CD4-positive, alpha-beta T cell treated with Interleukin-21 for 1 hour (primary cell): ENCODE results near the gene UBE2D3.

Experiments
- DNase-seq: peaks from one replicate; pipeline ENCODE4 v3.0.0-alpha.2; 2020

UBE2D3 gene

DNA sequence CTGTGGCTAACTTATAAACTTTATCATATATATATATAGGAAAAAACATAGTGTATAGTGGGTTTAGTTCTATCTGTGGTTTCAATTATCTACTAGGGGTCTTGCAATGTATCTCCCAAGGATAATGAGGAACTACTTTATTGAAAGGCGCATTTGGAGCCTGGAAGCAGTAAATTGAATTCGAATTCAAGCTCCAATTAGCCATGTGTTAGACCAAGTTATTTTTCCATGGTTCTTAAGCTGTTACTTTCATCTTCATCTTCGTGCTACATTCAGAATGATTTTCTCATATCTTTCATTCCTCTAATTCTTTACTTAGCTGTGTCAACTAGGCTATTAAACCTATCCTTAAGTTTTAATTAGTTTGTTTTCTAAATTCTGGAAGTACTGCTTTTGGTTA, 39.4 kb downstream of the UBE2D3 start:
- no peak for DNase-seq

DNA sequence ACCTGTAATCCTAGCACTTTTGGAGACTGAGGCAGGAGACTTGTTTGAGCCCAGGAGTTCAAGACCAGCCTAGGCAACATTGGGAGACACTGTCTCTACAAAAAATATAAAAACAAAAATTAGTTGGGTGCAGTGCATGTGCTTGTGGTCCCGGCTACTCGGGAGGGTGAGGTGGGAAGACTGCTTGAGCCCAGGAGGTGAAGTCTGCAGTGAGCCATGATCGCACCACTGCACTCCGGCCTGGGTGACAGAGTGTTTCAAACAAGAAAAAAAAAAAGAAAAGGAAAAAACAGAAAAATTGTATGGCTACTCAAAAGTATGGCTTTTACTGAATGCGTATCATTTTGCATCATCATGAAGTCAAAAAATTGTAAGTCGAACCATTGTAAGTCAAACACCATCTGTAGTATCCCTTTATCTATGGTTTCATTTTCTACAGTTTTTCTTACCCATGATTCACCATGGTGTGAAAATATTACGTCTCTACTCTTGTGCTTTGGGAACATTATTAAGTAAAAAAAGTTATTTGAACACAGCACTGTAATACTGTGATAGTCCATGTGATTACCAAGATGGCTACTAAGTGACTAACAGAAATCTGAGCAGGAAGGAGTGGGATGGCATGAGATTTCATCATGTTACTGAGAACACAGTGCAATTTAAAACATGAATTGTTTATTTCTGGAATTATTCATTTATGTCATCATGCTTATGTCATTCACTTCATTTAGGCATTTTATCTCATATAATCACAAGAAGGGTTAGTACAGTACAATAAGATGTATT, 40.1 kb downstream of the UBE2D3 start:
- DNase-seq: no peak

DNA sequence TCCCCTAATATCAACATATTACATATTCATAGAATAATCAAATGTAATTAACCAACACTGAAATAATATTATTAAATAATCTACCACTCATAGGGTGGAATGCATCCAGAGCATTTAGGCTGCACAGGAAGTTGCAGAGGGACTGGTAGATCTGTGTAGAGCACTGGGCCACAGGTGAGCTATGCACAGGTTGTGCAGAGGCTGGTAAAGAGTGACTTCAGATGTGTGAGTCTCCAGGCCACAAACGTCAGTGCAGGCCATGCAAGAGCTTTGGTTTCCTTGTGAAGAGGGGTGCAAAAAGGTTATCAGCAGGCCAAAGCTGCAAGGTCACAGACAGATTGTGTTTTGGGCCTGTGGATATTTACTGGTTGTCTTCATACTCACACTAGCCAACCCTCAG, 41.1 kb downstream of the UBE2D3 start:
- no peak for DNase-seq

DNA sequence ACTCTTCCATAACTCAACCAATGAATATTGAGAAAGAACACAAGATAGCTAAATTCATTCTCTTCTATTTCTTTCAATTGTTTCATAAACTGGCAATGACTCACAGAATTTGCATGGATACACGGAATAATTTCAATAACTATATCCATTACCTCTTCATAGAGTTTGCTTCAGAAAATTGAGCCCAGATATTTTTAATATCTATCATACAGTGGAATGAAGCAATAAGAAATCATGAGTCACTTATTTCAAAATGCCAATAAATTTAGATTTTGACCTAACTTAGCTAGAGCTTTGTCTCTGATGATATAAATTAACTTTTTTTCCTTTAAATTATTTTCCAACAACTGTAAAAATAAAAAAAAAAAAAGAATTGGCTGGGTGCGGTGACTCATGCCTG, 44.3 kb downstream of the UBE2D3 start:
- no peak for DNase-seq

DNA sequence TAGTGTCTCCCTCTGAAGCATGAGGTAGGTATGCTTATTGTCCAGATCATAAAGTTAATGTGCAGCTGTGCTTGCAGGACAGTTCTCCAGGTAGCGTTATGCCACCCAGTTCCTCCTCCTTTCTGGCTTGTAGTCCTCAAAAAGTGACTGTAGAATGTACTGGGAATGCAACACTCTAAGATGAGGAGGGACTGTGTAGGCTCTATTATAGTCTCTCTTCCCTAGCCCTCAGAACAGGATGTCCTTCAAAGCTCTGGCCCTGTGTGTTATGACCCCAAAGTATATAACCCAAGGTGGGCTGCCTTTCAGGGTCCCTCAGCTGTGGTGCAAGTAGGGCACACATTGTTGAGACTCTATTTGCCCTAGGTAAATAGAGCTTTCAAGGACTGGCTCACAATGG, 45.8 kb downstream of the UBE2D3 start:
- DNase-seq: no peak

DNA sequence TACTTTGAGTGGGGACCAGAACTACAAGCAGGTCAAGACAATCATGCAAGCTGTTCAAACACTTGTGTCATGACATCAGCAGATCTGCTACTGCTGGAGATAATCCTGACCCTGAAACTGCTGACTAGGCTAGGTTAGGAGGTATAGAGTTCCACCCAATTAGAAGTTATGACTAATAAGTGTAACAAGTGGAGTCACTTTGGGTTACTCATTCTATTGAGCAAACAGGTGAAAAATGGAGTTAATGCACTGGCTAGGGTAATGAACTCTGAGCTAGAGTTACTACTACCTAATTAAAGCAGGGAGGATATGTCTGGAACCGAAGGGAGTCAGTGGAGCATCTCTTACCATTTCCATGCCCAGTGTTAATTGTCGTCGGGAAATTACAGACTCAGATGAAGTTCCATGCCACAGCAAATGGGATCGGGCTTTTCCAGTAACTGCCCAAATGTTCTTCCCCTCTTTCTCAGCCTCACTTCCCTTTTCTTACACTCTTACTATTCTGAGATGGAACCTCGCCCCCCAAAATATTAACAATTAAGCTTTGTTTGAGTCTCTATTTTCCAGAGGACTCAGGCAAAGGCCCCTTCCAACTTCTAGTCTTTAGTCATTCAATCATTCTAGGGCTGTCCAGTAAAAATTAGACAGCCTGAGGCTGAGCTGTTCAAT, 46.7 kb downstream of the UBE2D3 start:
- no peak for DNase-seq

DNA sequence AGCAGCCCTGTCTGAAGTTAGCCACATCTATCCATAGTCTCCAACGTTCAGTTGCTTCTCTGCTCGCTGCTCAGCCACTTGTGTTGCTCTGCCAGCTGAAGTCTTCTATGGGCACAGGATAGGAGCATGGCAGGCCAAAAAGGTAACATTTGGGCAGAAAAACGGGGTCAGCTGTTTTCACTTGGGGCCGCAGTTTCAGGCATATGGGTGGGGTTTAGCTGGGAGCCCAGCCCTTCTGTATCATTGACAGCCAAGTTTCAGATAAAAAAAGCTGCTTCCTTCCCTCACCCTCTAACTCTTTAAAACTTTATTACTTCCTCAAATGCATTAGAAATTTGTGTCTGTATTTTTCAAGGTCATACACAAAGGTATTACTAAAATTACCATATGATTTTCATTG, 48.1 kb downstream of the UBE2D3 start:
- DNase-seq: no peak

DNA sequence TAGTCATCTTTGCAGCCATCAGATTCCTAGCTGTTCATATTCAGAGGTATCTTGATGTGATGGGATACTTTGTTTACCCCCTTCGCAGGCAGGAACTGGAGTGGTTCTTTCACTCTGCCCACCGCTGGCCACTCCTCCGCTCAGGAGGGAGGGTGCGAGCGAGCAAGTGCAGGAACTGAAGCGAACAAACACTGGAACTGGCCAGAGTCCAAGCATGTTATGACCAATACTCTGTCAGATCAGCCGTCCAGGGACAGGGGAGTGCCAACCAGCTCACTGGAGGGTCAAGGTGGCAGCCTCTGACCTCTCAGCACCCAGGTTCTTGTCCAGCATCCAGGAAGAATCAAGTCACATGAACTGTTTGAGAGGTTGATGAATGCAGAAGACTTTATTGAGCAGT, 48.6 kb downstream of the UBE2D3 start:
- DNase-seq: no peak

DNA sequence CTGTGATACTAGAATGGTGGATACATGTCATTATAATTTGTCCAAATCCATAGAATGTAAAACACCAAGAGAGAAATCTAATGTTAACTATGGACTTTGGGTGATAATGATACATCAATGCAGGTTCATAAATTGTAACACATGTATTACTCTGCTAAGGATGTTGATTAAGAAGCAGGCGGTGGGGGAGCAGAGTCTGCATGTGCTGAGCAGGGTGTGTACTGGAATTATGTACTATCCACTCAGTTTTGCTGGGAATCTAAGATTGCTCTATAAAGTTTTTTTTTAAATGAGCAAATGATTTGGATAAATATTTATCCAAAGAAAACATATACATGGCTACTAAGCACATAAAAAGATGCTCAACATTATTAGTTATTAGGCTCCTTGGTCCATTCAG, 51.5 kb downstream of the UBE2D3 start:
- DNase-seq: no peak

DNA sequence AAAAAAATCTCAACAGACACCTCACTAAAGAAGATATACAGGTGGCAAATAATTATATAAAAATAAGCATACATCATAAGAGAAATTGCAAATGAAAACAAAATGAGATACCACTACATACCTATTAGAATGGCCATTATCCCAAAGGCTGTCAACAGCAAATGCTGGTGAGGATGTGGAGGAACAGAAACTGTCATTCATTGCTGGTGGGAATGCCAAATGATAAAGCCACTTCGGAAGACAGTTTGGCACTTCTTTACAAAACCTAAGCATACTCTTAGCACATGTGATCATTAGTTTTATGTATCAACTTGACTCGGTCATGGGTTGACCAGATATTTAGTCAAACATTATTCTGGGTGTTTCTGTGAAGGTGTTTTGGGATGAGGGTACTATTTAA, 53.1 kb downstream of the UBE2D3 start:
- no peak for DNase-seq

DNA sequence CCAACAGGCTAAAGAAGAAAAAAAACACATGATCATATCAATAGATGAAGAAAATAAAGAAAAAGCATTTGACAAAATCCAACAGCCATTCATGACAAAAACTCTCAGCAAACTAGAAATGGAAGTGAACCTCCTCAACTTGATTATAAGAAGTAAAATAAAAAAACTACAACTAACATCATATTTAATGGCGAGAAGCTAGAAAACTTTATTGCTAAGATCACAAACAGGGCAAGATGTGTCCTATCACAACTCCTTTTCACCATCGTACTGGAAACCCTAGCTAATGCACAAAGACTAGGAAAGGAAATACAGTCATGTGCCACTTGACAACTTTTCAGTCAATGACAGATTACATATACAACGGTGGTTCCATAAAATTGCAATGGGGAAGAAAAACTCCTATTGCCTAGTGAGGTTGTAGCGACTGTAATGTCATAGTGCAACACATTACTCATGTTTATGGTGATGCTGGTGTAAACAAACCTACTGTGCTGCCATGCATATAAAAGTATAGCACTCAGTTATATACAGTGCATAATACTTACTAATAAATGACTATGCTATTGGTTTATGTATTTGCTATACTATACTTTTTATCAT, 54.5 kb downstream of the UBE2D3 start:
- DNase-seq: no peak

DNA sequence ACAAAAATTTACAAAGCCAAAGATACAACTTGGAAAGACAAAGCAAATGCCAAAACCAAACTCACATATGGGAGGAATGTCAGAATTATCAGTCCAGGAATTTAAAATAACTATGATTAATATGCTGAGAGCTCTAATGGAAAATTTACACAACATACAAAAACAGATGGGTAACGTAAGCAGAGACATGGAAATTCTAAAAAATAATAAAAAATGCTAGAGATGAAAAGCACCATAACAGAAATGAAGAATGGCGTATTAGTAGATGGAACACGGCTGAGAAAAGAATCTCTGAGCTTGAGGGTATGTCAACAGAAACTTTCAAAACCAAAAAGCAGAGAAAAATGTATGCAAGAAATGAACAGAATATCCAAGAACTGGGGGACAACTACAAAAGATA, 62.5 kb downstream of the UBE2D3 start:
- no peak for DNase-seq

DNA sequence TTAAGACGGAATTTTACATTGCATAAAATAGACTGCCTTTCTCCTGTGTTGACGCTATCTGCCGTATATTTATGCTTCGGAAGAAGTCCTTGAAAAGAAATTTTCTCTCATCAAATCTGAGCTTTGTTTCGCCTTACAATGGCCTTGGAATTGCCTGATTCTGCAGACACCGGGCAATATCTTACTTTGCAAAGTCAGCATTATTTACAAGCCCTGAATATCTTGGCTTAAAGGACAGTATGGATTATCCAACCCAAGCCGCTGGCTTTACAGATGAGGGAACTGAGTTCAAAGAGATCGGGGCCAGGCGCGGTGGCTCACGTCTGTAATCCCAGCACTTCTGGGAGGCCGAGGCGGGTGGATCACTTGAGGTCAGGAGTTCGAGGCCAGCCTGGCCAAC, 65.4 kb downstream of the UBE2D3 start:
- no peak for DNase-seq

DNA sequence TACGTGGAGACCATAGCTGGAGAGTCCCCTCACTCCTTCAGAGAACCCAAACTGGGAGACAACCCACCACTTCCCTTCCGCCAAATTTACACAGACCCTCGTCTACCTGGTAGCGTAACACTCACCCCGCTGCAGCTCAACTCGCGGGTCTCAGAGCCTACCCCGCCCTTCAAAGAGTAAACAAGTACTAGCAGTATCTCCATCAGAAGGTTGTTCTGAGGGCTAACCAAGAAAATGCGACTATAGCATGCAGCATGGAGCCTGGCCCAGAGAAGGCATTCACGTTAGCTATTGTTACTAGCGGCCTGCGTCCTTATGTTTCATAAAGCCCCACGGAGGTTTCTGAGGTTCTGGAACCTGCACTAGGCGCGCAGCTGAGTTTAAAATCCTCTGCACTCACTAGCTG, 66.1 kb downstream of the UBE2D3 start:
- peak; percentile 26 for DNase-seq

DNA sequence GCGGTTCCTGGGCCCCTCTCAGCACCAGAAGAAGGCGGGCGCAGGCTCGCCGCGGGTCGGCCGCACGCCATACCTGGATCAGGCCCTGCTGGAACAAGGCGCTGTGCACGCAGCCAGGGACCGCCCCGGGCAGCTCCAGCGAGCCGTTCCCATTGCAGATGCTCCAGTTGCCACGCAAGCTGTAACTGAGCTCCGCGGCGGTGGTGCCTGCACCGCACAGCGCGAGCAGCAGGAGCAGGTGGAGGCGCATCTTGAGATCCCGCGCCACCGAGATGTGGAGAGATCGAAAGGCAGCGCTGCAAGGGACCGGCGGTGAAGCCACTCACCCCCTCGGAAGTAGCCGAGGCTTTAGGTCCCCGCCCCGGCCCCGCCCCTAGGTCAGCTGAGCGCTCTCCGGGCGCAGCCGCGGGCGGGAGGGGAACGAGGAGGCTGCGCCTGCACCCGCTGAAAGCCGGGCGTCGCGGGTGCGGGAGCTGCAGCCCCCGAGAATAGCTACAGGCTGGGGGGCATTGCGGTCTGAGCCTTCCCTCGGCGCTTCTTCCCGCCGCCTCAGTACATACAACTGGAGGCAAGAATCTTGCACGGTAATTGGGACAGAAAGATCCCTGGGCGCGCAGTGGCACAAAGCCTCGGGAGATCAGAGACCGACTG, 66.6 kb downstream of the UBE2D3 start, which contains the start of gene MANBA:
MANBA (minus strand) TSS at position 324 of the 651 bp plus-strand sequence; CDS start at position 250, 74 bp downstream.
- DNase-seq: peak; percentile 83

DNA sequence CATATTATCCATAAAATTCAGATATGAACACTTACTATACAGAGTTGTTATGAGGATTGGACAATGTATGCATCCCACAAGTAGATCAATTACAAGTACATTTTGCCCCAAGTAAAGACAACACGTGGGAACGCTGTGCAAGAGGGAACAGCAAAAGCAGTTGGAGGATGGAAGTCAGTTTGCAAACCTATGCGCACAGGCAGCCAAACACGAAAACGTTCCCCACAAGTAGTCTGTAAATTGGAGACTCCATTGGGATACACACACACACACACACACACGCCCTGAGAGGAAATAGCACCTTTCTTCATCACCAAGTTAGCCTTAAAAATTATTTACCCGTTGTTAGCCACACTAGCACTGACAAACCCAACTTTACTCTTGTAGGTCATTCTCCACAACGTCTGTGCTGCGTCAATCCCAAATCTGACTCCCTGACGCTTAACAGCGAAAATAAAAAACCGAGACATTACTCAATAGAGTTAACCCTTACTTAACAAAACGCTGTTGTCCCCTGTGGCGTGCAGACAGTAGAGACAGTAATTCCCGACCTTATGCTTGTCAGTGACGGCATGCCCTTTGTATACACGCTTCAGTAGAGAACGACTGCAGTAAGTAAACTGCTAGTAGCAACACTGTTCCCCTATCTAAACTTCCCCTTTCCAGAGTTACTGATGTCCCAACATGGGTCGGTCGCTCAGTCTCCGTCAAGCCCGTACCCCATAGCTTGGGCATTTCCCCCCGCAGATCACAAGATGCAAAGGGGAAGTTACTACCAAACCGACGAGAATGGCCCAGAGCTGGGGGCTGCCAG, 67.3 kb downstream of the UBE2D3 start:
- peak; percentile 61 for DNase-seq

DNA sequence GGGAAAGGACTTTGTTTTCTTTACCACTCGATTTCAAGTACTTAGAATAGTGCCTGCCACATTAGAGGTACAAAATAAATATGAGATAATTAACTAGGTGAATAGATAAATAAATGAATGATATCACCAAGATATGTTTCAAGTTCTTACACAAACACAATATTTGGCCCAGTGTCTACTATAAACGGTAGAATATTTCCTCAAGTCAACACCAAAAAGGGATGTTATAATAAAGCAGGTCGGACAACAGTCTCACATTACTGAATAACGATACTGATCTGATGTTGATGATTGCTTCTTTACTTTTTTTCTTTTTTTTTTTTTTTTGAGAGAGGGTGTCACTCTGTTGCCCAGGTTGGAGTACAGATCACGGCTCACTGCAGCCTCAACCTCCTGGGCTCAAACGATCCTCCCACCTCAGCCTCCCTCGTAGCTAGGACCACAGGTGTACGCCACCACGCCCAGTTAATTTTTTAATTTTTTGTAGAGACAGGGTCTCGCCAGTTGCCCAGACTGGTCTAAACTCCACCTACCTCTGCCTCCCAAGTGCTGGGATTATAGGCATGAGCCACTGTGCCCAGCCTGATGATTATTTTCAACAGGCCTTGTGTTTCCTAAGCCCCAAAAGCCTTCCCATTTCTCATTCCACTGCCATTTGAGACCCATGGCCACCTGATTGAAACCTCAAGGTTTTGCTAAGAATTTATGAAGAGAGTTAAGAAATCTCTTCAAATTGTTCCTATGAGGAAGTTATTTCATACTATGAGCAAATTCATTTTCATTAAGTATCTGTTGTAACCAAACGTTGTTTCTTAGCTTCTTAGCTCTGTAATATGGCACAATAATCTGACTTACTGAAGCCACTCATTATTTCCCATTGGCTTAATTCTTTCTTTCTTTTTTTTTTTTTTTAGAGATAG, 68.8 kb downstream of the UBE2D3 start:
- no peak for DNase-seq

DNA sequence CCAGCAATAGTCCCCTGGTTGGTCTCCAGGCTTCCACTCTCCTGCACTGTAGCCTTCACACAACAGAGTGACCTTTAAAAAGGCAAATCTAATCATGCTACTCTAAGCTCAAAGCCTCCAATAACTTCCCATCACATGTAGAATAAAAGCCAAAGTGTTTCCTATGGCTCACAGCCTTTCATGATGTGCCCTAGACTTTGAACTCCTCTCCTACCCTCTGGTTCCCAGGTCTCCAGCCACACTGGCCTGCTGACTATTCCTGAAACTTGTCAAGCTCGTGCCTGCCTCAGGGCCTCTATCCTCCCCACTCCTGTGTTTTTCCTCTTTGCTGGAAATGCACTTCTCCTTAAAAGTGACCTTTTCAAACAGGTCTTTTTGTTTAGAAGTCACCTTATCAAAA, 69.7 kb downstream of the UBE2D3 start:
- DNase-seq: no peak

DNA sequence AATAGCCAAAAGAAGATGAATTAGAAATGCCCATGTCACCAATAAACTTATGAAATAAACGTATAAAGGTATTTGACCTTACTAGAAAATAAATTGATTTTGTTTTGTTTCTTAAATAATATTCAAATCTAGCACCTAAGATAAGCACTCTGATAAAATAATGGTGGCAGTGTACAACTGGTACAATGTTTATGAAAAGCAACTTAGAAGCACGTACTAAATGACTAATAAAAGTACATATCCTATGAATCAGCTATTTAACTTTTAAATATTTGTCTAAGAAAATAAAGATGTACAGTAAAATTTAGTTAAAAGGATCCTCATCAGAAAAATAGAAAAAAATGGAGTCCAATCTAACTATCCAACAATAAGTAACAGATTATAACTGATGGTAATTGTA, 73.3 kb downstream of the UBE2D3 start:
- no peak for DNase-seq

DNA sequence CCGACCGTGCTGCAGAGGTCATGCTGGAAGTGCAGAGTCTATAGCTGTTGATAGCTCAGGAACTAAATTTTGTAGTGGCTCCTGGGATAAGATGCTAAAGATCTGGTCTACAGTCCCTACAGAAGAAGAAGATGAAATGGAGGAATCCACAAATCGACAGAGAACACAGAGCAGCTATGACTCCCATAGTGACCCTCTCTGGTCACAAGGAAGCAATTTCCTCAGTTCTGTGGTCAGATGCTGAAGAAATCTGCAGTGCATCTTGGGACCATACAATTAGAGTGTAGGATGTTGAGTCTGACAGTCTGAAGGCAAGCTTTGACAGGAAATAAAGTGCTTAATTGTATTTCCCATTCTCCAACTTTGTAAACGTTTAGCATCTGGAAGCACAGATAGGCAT, 75.4 kb downstream of the UBE2D3 start:
- no peak for DNase-seq
